ENCODE results near the gene FRAS1.

DNA sequence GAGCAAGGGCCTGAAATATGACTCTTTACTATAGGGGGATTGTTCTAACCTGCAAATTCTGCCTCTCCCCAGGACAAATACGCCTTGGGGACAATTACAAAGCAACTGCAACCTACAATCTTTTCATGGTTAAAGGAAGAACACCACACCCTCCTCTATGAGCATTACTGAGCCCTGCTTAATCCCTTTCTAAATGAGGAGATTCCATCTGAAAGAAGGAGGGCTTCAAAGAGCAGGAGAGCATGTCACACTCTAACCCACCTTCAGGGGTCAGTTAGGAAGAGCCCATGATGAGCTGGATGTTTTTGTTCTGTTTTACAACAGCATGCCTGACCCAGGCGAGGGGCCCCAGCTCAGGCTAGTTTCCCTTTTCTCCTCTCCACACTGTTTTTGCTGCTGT is 360.5 kb downstream of the FRAS1 start:
- TF ChIP-seq, protein P1, sequence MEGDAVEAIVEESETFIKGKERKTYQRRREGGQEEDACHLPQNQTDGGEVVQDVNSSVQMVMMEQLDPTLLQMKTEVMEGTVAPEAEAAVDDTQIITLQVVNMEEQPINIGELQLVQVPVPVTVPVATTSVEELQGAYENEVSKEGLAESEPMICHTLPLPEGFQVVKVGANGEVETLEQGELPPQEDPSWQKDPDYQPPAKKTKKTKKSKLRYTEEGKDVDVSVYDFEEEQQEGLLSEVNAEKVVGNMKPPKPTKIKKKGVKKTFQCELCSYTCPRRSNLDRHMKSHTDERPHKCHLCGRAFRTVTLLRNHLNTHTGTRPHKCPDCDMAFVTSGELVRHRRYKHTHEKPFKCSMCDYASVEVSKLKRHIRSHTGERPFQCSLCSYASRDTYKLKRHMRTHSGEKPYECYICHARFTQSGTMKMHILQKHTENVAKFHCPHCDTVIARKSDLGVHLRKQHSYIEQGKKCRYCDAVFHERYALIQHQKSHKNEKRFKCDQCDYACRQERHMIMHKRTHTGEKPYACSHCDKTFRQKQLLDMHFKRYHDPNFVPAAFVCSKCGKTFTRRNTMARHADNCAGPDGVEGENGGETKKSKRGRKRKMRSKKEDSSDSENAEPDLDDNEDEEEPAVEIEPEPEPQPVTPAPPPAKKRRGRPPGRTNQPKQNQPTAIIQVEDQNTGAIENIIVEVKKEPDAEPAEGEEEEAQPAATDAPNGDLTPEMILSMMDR (IDR thresholded peaks at IDR 0.05), result no peak
- TF ChIP-seq POLR2A (IDR thresholded peaks at IDR 0.05) (no peak), POLR2AphosphoS5 (IDR thresholded peaks at IDR 0.05) (no peak)

Measured in prostate gland (tissue), 2 donors.